Duodenal mucosa (tissue), 2 donors: ENCODE data around the gene FIG4.
"Not testable (repeated sequence)": the region's sequence is repeated elsewhere in the genome, so short reads cannot be mapped to it uniquely, and the experiment has no call there.

ENCODE experiments used
- H3K27ac ChIP-seq: one replicate; pipeline ENCODE4 v1.7.0; 2013; ENCODE audit warnings: low read depth, low read length
- H3K27me3 ChIP-seq, 2 donors: one replicate each; pipeline ENCODE4 v1.7.0; 2013; ENCODE audit warnings: low read length in 2 of 2, control low read depth in 1 of 2; ENCODE audit not compliant: insufficient read depth in 2 of 2, control insufficient read depth in 1 of 2
- H3K36me3 ChIP-seq, 2 donors: one replicate each; pipeline ENCODE4 v1.7.0; 2013; ENCODE audit warnings: low read length in 2 of 2, control low read depth in 1 of 2; ENCODE audit not compliant: insufficient read depth in 2 of 2, control insufficient read depth in 1 of 2
- H3K4me1 ChIP-seq, 2 donors: one replicate each; pipeline ENCODE4 v1.7.0; 2013; ENCODE audit warnings: low read length in 2 of 2, control low read depth in 1 of 2; ENCODE audit not compliant: insufficient read depth in 2 of 2, control insufficient read depth in 1 of 2
- H3K4me3 ChIP-seq, 2 donors: one replicate each; pipeline ENCODE4 v1.7.0; 2013; ENCODE audit warnings: low read length in 2 of 2, low read depth in 1 of 2
- H3K9ac ChIP-seq, 2 donors: one replicate each; pipeline ENCODE4 v1.7.0; 2013; ENCODE audit warnings: low read length in 2 of 2, low read depth in 1 of 2
- H3K9me3 ChIP-seq, 2 donors: one replicate each; pipeline ENCODE4 v1.7.0; 2013; ENCODE audit warnings: low read length in 2 of 2, control low read depth in 1 of 2; ENCODE audit not compliant: control insufficient read depth in 1 of 2

Gene FIG4

DNA sequence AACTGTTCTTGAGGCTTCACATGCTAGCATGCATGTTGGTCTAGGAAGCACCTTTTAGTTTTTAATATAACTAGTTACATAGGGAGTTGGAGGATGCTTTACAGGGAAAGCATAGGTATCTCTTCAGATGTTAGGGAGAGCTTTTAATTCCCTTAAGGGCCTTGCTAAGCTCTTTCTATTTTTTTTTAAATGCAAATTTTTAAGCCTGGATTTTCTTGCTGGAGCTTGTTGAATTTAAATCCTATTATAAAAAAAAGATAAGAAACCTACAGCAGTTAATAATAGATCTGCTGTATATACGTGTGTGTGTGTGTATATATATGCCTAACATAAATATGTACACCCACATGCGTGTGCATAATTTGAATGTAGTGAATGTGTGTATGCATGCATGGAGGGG is 79.0 kb downstream of the FIG4 start:
- Histone ChIP-seq H3K4me1 (no peaks in the 10 kb centered on the region), H3K9ac (no peak overlapping the region), H3K4me3 (no peak overlapping the region), H3K27ac (no peak overlapping the region), H3K36me3 (peaks cover 5 to 14% of the 10 kb centered on the region in 2 donors), H3K9me3 (no peaks in the 10 kb centered on the region), H3K27me3 (no peaks in the 10 kb centered on the region)

DNA sequence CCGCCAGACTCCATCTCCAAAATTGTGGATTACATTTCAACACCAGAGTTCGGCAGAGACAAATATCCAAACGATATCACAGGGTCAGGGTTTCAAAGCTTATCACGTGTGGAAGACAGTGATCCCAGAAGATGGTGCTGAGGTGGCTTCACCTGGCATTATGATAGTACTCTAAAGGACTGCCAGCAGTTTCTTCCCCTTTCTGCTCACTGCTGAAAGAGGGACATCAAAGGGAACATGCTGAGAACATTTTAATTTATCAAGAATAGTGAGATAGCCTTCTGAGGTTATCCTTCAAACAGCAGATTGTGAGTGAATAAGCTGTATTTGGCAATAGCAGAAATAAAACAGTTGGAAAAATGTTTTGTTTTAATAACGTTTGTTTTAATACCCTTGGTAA is 79.7 kb downstream of the FIG4 start:
- Histone ChIP-seq H3K36me3 (peaks cover 5 to 14% of the 10 kb centered on the region in 2 donors), H3K4me3 (no peak overlapping the region), H3K4me1 (no peaks in the 10 kb centered on the region), H3K9me3 (no peaks in the 10 kb centered on the region), H3K27ac (no peak overlapping the region), H3K27me3 (no peaks in the 10 kb centered on the region), H3K9ac (no peak overlapping the region)

DNA sequence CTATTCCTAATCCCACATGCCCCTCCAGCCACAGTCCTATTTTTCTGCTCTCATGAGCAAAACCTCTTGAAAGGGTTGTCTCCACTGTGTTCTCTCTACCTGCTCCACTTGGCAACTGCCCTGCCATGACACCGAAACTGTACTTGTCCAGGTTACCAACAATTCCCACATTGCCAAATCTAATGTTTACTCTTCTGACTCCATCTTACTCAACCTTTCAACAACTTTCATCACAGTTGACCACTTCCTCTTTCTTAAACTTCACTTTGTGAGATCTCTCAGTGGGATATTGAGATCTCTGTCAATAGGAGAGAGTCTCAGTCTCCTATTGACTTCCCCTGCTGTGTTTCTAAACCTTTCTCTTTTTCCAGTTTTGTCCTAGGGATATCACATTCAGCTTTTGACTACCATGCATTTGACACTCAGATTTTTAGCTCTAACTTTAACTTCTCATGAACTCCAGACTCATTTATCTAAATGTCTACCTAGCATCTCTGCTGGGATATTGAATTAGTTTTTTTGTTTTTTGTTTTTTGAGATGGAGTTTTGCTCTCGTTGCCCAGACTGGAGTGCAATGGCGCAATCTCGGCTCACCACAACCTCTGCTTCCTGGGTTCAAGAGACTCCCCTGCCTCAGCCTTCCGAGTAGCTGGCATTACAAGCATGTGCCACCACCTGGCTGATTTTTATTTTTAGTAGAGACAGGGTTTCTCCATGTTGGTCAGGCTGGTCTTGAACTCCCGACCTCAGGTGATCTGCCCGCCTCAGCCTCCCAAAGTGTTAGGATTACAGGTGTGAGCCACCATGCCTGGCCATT is 81.1 kb downstream of the FIG4 start:
- H3K9ac ChIP-seq, H3K4me1 ChIP-seq, H3K27ac ChIP-seq, H3K9me3 ChIP-seq, H3K4me3 ChIP-seq, H3K27me3 ChIP-seq: not testable (repeated sequence)
- H3K36me3 ChIP-seq = peaks cover 5 to 16% of the 10 kb centered on the region in 2 donors

DNA sequence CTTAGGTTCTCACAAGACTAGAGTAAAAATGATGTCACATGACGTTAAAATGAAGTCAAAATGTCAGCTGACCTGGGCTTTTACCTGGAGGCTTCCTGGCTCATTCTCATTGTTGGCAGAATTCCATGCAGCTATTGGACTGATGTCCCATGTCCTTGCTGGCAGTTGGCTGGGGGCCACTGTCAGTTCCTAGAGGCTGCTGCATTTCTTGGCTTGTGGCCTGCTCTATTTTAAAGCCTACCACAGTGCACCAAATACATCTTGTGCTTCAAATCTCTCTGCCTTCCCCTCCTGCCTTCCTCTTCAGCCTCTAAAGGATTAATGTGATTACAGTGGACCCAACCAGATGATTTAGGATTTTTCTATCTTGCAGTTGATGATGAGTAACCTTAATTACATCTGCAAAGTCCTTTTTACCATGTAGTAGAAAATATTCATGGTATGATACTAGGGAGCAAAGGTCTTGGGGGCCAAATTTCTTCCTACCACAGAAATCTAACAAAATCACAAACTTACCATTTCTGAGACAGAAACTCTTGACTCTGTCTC is 81.9 kb downstream of the FIG4 start:
- peaks cover 2 to 13% of the 10 kb centered on the region in 2 donors for H3K36me3 ChIP-seq
- H3K27ac ChIP-seq = no peak overlapping the region

DNA sequence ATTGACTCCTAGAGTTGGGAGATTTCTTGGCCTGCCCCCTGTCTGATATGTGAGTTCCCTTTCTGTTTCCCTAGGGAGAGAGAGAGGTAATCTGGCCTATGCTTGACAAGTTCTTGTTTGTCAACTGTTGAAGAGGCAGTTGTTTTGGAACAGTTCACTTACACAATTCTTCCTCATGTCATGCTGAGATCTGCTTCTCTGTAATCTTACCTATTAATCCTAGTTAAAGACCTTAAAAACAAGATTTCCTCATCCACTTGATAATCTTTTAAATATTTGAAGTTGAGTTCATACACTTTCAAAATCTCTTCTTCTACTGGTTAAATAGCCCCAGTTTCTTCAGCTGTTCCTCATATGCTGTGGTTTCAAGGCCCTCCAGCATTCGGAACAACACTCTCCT is 89.9 kb downstream of the FIG4 start:
- no peaks in the 10 kb centered on the region for H3K4me1 ChIP-seq
- H3K27me3 ChIP-seq = no peaks in the 10 kb centered on the region
- no peak overlapping the region for H3K4me3 ChIP-seq
- no peak overlapping the region for H3K9ac ChIP-seq
- no peaks in the 10 kb centered on the region for H3K9me3 ChIP-seq
- peaks cover 0 to 6% of the 10 kb centered on the region in 2 donors for H3K36me3 ChIP-seq
- no peak overlapping the region for H3K27ac ChIP-seq

More for the DNA sequence above, 81.9 kb downstream of the FIG4 start:
- H3K4me1 ChIP-seq = no peaks in the 10 kb centered on the region
- no peaks in the 10 kb centered on the region for H3K9me3 ChIP-seq
- no peaks in the 10 kb centered on the region for H3K27me3 ChIP-seq
- no peak overlapping the region for H3K4me3 ChIP-seq
- H3K9ac ChIP-seq = no peak overlapping the region

DNA sequence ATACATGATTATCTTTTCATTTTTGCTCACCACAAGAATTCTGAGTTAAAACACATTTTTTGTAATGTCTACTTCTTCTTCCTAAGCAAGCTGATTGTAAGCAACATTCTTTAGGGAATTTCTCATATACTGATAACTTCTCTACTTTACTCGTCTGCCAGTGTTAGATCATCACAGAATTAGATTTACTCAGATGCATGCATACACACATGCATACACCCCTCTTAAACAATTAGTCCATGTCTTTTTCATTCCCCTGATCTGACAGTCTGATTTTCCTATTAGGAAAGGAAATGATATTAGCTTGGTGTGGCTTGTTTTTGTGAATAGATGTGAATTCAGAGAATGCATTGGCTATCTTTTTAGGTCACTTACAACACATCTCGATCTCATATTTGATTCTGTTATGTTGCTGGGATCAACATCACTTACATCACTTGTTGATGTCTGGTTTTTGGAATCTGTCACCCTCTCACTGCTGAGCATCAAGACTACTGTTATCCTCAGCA is 91.4 kb downstream of the FIG4 start:
- Histone ChIP-seq H3K4me1 (no peaks in the 10 kb centered on the region), H3K27ac (no peak overlapping the region), H3K9me3 (no peaks in the 10 kb centered on the region), H3K36me3 (peaks cover under 1 to 6% of the 10 kb centered on the region in 2 donors), H3K27me3 (no peaks in the 10 kb centered on the region), H3K9ac (no peak overlapping the region), H3K4me3 (no peak overlapping the region)

DNA sequence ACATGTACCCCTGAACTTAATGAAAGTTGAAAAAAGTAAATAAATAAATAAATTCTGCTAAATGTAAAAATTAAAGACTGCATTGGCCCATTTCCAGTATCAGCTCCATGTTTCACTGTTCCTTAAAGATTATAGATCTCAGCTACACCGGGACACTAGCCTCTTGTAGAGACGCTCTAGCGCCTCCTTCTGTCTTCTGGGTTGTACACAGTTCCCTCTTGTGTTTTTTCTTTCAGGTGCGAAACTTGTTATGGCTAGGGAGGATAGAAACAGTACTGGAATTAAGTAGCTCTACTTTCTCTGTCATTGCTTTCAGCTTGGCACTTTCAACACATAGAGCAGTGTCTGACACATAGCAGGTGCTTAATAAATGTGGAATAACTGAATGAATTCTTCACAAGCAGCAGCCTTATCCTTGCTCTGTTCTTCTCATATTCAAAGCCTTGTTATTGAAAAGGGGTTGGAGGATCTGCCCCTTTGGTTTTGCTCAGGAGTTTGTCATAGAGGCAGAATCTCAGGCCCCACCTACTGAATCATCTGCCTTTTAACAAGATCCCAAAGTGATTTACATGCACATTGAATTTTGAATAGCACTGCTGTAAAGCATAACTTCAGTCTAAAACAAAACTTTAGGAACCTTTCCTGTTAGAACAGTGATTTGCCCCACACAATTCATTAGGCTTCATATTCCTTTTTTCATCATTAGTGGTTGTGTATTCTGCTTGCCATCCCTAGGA is 92.3 kb downstream of the FIG4 start:
- Histone ChIP-seq H3K9ac (no peak overlapping the region), H3K9me3 (no peaks in the 10 kb centered on the region), H3K4me1 (no peaks in the 10 kb centered on the region), H3K27ac (no peak overlapping the region), H3K36me3 (peaks cover 4 to 6% of the 10 kb centered on the region in 2 donors), H3K4me3 (no peak overlapping the region), H3K27me3 (no peaks in the 10 kb centered on the region)

DNA sequence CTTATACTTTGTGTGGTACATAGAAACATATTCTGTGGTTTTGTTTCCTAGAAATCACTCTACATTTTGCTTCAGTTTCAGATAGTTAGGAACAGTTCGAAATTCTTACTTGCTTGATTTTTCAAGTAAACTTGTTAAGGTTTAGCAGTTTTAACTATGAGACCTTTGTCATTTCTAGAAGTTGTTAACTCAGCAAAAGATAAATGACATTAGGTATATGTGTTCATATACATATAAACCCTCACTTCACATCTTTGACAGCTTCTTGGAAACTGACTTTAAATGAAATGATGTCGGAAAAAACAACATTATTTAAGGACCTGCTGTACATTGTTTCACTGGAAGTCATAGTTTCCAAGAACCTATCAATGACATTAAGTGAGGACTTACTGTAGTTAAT is 96.2 kb downstream of the FIG4 start:
- peaks cover 4 to 6% of the 10 kb centered on the region in 2 donors for H3K36me3 ChIP-seq

DNA sequence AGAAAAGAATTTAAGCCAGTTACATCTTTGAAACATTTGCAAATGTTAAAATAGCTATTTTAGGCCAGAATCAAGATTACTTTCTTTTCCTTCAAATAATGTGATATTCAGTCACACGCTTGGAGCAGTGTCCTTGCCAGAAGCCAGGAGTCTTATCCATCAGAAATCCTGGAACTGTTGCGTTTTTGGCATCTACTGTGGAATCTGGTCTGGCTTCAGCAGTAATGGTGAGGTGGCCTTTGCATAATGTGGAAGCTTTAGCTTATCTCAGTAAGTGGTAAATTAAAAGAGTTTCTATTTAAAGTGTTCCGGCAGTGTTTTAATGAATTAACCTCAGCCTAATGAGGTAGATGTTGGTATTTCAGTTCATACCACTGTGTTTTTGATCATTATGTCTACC is 97.6 kb downstream of the FIG4 start:
- H3K4me3 ChIP-seq = no peak overlapping the region

More for the DNA sequence above, 96.2 kb downstream of the FIG4 start:
- H3K4me3 ChIP-seq = no peak overlapping the region
- no peak overlapping the region for H3K9ac ChIP-seq
- no peaks in the 10 kb centered on the region for H3K4me1 ChIP-seq
- H3K27me3 ChIP-seq = no peaks in the 10 kb centered on the region
- H3K27ac ChIP-seq = no peak overlapping the region
- no peaks in the 10 kb centered on the region for H3K9me3 ChIP-seq

DNA sequence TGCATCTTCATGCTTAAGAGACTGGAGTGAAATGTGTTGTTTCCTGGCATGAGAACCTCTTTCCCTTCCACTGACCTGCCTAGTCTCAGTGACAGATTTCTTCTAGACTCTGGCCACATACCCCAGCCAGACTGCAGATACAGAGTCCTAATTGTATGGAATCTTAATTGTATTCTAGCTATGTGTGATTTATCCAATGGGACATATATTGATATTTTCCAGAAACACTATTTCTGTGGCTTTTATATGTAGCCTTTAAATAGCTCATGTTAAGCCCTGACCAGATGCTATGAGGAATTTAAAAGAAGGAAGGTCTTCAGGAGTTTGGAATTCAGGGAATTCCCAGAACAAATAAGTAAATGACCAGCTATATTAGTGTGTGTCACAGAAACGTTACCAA is 99.0 kb downstream of the FIG4 start:
- H3K9ac ChIP-seq = no peak overlapping the region
- no peak overlapping the region for H3K4me3 ChIP-seq
- no peak overlapping the region for H3K27ac ChIP-seq
- peaks cover 14% of the 10 kb centered on the region in 2 donors for H3K4me1 ChIP-seq
- H3K27me3 ChIP-seq = no peaks in the 10 kb centered on the region
- peaks cover 4 to 6% of the 10 kb centered on the region in 2 donors for H3K36me3 ChIP-seq
- no peaks in the 10 kb centered on the region for H3K9me3 ChIP-seq

More for the DNA sequence above, 97.6 kb downstream of the FIG4 start:
- H3K27ac ChIP-seq = no peak overlapping the region
- H3K9ac ChIP-seq = no peak overlapping the region
- H3K36me3 ChIP-seq = peaks cover 4 to 6% of the 10 kb centered on the region in 2 donors
- H3K27me3 ChIP-seq = no peaks in the 10 kb centered on the region
- peaks cover 4 to 5% of the 10 kb centered on the region in 2 donors for H3K4me1 ChIP-seq
- no peaks in the 10 kb centered on the region for H3K9me3 ChIP-seq
